ENCODE data around the gene ISX.

- TF ChIP-seq PHF20 (IDR thresholded peaks at IDR 0.05; ENCODE audit: partially characterized antibody) (no peak), KLF16 (IDR thresholded peaks at IDR 0.05) (no peak)
These were observed 43.7 kb upstream of the ISX start for GRCh38 chr22:35022291-35022690.
